Measurements from ENCODE around the gene TCF7L2. TPM values are rescaled to one million over a fixed set of nuclear protein-coding genes. Genes with fewer than 3 reads are reported as not detected.

TCF7L2 gene
- total RNA-seq, 1 donor from 2014 or later, result 88.2 TPM

GRCh38 chr10:112979927-112980326, 29.9 kb downstream of the TCF7L2 start:
- peaks cover 42% of the 10 kb centered on the region for H3K36me3 Mint-ChIP-seq (ENCODE audit: unreplicated experiment)
- no peaks in the 10 kb centered on the region for H3K9me3 Mint-ChIP-seq (ENCODE audit: unreplicated experiment)
- H3K4me1 Mint-ChIP-seq (ENCODE audit: unreplicated experiment), result peaks cover 44% of the 10 kb centered on the region
- no peak for DNase-seq (ENCODE audit: extremely low spot score, unreplicated experiment)
- TF ChIP-seq CTCF (IDR thresholded peaks at IDR 0.05), result no peak
- no peaks in the 10 kb centered on the region for H3K27me3 Mint-ChIP-seq (ENCODE audit: unreplicated experiment)
- no peak overlapping the region for H3K4me3 Mint-ChIP-seq (ENCODE audit: unreplicated experiment)
- H3K27ac Mint-ChIP-seq (ENCODE audit: unreplicated experiment), result peak overlapping the region; percentile 4

- Mint-ChIP-seq H3K27me3 (ENCODE audit: unreplicated experiment) (no peaks in the 10 kb centered on the region), H3K4me1 (ENCODE audit: unreplicated experiment) (peaks cover 49% of the 10 kb centered on the region), H3K36me3 (ENCODE audit: unreplicated experiment) (peaks cover 36% of the 10 kb centered on the region), H3K27ac (ENCODE audit: unreplicated experiment) (no peak overlapping the region), H3K9me3 (ENCODE audit: unreplicated experiment) (no peaks in the 10 kb centered on the region), H3K4me3 (ENCODE audit: unreplicated experiment) (no peak overlapping the region)
- no peak for DNase-seq (ENCODE audit: extremely low spot score, unreplicated experiment)
- TF ChIP-seq CTCF (IDR thresholded peaks at IDR 0.05), result no peak
These were observed 30.9 kb downstream of the TCF7L2 start for GRCh38 chr10:112980937-112981336.

DNA sequence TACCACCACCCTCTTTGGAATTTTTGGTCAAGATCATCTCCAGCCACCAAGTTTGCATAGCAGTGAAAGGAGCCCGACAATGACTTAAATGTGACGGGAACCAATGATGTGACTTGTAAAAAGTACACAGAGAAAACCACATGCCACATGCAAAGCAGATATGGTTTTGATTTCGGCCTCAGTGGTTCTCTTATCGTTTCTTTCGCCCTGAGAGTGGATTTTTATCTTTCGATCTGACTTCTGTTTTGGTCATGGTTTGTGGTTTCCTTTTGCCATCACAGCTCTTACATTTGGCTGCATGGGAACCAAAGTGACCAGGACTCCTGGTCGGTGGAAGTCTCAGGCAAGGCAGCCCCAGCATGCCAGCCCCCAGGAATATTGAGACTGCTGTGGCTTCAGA, 31.5 kb downstream of the TCF7L2 start:
- TF ChIP-seq CTCF (IDR thresholded peaks at IDR 0.05), result no peak
- Mint-ChIP-seq H3K36me3 (ENCODE audit: unreplicated experiment) (peaks cover 30% of the 10 kb centered on the region), H3K4me3 (ENCODE audit: unreplicated experiment) (no peak overlapping the region), H3K9me3 (ENCODE audit: unreplicated experiment) (no peaks in the 10 kb centered on the region), H3K4me1 (ENCODE audit: unreplicated experiment) (peaks cover 51% of the 10 kb centered on the region), H3K27me3 (ENCODE audit: unreplicated experiment) (no peaks in the 10 kb centered on the region), H3K27ac (ENCODE audit: unreplicated experiment) (no peak overlapping the region)
- no peak for DNase-seq (ENCODE audit: extremely low spot score, unreplicated experiment)

DNA sequence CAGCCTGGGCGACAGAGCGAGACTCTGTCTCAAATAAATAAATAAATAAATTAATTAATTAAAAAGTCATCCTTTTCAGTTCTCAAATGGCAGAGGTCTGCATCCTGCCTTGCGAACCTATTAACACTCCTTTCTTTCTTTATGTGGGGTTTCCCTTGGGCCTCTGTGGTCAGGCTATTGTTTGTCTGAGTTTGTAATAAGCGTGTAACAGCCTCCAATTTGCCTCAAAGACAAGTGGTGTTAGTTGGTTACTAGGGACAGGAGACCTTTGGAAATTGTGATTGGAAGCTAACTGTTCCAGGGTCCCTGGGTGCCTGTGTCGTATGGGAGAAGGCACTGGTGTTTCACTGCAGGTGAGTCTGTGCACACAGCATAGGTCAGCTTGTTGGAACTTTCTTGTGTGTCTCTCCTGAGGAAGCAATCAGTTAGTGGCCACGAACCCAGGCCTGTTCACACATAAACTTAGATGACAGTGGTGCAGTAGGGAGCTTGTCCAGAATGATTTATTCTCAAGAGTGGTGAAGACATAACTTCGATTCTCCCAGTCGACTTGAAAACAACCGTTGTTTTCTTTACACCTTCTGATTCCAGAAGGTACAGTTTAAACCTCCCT, 33.5 kb downstream of the TCF7L2 start:
- H3K9me3 Mint-ChIP-seq (ENCODE audit: unreplicated experiment), result no peaks in the 10 kb centered on the region
- no peak for DNase-seq (ENCODE audit: extremely low spot score, unreplicated experiment)
- no peak for TF ChIP-seq CTCF (IDR thresholded peaks at IDR 0.05)
- H3K36me3 Mint-ChIP-seq (ENCODE audit: unreplicated experiment), result peaks cover 29% of the 10 kb centered on the region
- H3K27me3 Mint-ChIP-seq (ENCODE audit: unreplicated experiment), result no peaks in the 10 kb centered on the region
- H3K27ac Mint-ChIP-seq (ENCODE audit: unreplicated experiment), result no peak overlapping the region
- no peak overlapping the region for H3K4me3 Mint-ChIP-seq (ENCODE audit: unreplicated experiment)
- peaks cover 64% of the 10 kb centered on the region for H3K4me1 Mint-ChIP-seq (ENCODE audit: unreplicated experiment)

GRCh38 chr10:112984756-112985155, 34.7 kb downstream of the TCF7L2 start:
- Mint-ChIP-seq H3K4me1 (ENCODE audit: unreplicated experiment) (peaks cover 75% of the 10 kb centered on the region), H3K27me3 (ENCODE audit: unreplicated experiment) (no peaks in the 10 kb centered on the region), H3K4me3 (ENCODE audit: unreplicated experiment) (no peak overlapping the region), H3K9me3 (ENCODE audit: unreplicated experiment) (no peaks in the 10 kb centered on the region), H3K27ac (ENCODE audit: unreplicated experiment) (peak overlapping the region; percentile 81), H3K36me3 (ENCODE audit: unreplicated experiment) (peaks cover 31% of the 10 kb centered on the region)
- TF ChIP-seq CTCF (IDR thresholded peaks at IDR 0.05), result no peak
- no peak for DNase-seq (ENCODE audit: extremely low spot score, unreplicated experiment)
